NCI-H526 treated with DMSO at 0.1 percent for 48 hours (cell line): ENCODE results near the gene RASSF7.
A peak's percentile ranks its signal among the peaks of the same experiment; 100 is the strongest.

ENCODE experiments used
- DNase-seq: peaks from one replicate; lab custom pipeline; 2025; lab: John Stamatoyannopoulos, UW

Gene RASSF7

DNA sequence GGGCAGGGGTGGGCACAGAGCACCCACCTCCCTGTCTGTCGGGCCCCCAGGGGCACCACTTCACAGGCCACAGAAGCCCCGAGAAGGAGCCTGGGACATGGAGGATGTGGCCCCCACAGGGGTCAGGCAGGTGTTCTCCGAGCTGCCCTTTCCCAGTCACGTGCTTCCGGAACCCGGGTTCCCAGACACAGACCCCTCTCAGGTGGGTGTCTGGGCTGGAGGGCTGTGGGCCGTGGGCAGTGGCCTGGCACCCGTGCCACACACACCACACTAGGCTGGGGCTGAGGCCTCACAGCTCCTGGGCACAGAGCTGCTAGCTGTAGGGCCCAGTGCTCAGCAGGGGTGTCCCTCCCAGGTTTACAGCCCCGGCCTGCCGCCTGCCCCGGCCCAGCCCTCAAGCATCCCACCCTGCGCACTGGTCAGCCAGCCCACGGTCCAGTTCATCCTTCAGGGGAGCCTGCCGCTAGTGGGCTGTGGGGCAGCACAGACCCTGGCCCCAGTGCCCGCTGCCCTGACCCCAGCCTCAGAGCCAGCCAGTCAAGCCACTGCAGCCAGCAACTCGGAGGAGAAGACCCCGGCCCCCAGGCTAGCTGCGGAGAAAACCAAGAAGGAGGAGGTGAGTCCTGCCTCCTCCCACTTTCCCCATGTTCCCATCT, 49.5 kb downstream of the RASSF7 start:
- no peak for DNase-seq

DNA sequence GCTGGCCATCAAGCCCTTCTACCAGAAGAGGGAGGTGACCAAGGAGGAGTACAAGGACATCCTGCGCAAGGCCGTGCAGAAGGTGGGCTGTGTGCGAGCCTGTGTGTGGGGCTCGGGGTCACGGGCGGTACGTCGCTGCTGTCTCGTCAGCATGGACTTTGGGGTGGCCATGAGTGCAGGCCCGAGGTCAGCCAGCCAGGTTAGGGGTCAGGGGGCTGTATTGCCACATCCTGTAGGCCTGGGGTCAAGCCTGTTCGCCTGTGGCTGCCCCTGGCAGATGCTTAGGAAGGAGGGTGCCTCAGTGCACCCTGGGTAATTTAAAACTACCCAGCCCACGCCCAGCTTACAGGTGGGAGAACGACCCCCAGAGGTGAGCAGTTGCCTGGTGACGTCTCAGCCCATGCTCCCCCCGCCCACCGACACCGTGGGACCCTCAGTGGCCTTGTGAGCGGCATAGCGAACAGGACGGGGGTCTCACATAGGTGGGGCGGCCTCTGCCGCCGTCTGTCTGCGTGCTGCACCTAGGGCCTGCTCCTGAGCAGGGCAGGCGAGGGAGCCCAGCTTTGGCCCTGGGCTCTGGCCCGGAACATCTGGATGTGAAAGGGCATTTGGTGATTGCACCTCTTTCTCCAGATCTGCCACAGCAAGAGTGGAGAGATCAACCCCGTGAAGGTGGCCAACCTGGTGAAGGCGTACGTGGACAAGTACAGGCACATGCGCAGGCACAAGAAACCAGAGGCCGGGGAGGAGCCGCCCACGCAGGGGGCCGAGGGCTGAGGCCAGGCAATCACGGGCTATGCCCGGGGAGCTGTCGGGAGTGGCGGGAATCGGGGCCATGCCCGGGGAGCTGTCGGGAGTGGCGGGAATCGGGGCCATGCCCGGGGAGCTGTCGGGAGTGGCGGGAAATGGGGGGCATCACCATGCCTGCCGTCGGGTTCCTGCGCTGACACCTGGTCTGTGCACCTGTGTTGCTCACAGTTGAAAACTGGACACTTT, 50.5 kb downstream of the RASSF7 start:
- no peak for DNase-seq

DNA sequence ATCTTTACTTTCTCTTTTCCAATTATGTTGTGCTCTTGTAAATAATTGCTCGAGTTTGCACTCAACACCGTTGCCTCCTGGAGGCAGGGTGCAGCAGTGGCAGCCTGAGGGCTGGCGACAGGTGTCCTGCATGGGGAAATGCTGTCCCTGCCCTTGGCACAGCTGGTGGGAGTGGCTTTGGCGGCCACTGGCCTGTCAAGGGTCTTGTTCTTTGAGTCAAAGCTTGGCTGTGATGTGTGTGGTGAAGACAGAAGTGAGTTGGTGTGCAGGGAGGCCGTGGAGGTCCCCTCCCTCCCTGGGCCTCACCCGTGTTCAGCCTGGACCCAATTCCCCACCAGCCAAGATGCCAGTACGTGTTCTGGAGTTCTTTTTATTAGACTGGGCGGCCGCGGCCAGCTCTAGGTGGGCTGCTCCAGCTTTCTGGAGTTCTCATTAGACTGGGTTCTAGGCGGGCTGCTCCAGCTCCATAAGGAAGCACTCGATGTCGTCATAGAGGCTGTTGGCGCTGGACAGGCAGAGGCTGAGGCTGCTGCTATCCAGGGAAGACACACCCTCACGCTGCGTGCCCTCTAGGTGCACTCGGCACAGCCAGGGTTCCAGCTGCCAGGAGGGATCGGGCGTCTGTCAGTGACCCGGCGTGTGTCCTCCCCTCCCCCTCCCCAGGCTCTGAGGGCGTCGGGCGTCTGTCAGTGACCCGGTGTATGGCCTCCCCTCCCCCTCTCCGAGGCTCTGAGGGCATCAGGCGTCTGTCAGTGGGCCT, 51.6 kb downstream of the RASSF7 start:
- DNase-seq: no peak

DNA sequence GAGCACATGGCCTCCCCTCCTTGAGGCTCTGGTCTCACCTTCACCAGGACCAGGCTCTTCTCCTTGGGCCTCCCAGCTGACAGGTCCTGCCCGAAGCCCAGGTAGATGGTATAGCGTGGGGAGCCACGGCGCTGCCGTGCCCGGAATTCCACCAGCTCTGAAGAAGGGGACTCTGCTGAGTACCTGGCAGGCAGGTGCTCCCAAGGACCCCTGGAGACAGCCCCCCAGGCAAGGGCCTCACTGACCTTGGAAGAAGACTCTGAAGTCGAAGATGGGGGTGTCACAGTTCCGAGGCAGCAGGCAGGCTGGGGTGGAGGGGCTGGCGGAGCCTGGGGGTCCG, 52.2 kb downstream of the RASSF7 start:
- DNase-seq: no peak

DNA sequence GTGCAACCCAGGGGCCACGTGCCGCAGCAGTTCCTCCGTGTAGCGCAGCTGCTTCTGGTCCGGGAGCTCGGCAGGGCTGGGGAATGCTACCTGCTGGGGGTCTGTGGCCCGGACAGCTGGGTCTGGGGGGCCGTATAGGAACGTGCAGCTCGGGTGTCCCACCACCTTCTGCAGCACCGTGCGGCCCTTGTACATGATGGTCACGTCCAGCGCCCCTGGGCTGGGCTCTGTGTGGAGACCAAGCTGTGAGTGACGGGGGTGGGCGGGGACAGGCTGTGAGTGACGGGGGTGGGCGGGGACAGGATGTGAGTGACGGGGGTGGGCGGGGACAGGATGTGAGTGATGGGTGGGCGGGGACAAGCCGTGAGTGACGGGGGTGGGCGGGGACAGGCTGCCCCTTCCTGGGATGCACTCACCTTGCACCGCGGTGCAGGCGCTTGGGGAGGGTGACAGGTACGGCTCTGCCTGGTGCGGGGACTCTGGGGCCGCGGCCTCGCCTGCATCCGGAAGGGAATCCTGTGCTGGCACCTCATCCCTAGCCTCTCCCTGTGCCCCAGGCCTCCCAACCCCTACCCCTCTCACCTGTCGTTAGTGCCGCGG, 52.7 kb downstream of the RASSF7 start:
- peak; percentile 57 for DNase-seq
